Left kidney (tissue), 2 donors: Measurements from ENCODE around the gene IFT22. TPM values are rescaled to one million over a fixed set of nuclear protein-coding genes. Genes with fewer than 3 reads are reported as not detected.
"Not testable (repeated sequence)": the region's sequence is repeated elsewhere in the genome, so short reads cannot be mapped to it uniquely, and the experiment has no call there.

ENCODE experiments used
- DNase-seq: peaks from one replicate; pipeline ENCODE4 v3.0.0-alpha.2; 2013
- polyA plus RNA-seq: library from polyadenylated mRNA; unstranded; fragments of 120-200 nt; gene quantifications from one replicate; pipeline ENCODE4 v1.2.1, GENCODE V29; 2013; ENCODE audit not compliant: insufficient read length

IFT22 gene
- polyA plus RNA-seq, 1 donor: 69.8 TPM

DNA sequence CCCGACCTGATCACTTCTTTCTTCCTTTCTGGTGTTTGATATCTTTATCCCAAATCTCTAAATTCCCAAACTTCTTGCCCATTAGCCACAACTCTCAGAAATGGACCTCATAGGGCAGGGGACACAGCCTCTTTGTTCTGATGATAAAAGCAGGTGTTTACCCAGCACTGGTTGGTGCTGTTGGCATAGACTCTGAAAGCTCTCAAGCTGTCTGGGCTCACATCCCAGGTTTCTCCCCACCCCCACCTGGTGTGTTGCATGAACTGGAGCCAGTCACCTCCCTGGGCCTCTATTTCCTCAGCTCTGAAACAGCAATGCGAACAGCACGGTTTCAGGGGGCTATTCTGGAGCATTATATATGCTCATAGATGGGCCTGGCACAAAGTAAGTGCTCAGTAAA is 35.7 kb downstream of the IFT22 start:
- not testable (repeated sequence) for DNase-seq

DNA sequence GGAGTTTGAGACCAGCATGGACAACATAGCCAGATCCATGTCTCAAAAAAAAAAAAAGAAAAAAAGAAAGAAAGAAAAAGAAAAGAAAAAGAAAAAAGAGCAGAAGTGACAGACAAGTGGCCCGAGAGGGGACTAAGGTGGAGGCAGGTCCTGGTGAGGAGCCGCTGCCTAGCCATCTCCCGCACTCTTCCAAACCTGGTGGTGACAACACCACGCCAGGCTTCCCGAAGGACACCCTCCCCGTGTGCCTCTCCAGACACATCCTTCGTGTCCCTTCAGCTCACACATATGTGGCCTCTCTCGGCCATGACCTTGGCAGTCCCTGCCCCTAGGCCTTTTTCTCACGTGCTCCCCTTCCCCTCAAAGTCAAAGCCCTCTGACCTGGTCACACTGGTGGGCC is 36.4 kb downstream of the IFT22 start:
- no peak for DNase-seq

DNA sequence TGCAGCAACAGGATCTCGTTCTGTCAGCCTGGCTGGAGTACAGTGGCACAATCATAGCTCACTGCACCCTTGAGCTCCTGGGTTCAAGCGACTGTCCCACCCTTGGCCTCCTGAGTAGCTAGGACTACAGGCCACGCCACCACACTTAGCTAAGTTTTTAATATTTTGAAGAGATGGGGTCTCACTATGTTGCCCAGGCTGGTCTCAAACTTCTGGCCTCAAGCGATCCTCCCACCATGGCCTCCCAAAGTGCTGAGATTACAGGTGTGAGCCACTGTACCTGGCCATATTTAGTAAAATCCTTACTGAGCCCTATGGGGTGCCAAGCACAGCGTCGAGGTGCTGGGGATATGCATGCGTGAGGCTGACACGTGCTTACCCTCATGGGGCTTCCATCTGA is 40.7 kb downstream of the IFT22 start:
- DNase-seq: not testable (repeated sequence)

DNA sequence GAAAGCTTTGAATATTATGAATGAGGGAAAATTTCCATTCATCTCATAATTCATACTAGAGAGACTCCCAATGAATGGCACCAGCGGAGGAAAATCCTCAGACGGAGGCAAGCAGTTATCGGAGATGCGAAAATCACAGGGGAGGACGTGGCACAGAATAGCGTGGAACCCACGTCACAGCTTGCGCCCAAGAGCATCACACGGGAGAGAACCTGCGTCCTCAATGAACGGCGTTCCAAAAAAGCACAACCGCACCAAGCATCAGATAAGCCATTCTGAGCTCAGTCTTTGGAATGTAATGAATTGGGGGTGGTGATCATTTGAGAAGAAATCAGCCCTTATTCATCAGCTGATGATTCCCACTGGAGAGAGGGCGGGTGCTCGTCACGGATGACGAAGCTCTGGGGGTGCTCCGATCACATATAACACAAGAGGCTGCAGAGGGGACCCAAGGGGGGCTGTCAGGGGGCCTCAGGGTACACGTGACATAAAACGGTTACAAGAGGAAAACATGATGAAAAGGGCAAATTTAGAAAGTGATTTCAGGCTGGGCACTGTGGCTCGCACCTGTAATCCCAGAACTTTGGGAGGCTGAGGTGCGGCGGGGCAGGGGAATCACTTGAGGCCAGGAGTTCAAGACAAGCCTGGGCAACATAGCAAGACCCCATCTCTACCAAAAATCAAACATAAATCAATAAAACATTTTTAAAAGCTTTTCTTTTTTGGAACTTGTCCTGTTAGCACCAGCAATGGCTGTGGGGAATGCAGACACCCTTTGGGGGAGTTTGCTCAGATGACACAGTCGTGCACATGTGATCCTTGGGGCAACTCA is 42.9 kb downstream of the IFT22 start:
- no peak for DNase-seq

DNA sequence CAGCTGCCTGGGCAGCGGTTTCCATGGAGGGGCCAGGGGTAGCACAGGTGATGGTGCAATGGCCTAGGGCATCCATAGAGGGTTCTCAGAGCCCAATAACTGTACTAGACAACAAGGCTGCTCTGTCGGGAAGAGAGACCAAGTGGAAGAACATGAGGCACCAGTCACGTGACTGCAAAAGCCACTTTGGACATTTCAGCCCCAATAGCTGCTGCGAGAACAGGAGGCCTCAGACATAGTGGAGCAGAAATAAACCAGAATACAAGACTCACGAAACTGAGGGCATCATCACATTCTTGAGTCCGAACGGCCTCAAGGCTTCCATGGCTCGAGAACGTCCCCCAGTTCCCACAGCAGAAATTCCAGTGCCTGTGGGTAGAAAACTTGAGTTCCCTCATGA is 44.5 kb downstream of the IFT22 start:
- DNase-seq: no peak

DNA sequence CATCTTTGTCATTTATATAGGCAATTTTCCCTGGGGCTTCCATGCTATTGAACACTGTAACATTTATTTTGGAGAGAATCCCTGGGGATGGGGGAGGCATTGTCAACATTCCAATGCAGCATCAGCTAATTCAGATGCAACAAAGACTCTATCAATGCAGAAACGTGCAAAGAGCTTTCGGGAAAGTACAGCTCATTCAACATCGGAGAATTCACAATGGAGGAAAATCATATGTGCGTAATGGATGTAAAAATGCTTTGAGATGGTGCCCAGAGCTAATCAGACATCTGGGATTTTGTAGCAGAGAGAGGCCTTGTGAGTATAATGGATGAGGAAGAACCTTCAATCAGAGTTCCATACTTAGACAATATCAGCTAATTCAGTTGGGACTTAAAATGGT is 48.4 kb downstream of the IFT22 start:
- no peak for DNase-seq

DNA sequence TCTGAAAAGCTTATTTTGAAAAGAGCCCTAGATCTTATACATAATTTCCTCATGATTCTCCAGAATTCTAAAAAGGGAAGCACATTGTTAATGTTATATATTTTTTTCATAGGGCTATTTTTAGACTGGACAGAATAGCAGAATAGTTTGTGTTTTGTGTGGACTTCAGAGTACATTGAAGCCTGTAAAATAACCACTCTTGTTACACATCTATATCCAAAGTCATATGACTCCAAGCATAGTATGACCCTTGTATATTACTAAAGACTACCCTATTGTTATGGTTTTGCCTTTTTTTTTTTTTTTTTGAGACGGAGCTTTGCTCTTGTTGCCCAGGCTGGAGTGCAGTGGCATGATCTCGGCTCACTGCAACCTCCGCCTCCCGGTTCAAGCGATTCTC is 50.6 kb downstream of the IFT22 start:
- no peak for DNase-seq

DNA sequence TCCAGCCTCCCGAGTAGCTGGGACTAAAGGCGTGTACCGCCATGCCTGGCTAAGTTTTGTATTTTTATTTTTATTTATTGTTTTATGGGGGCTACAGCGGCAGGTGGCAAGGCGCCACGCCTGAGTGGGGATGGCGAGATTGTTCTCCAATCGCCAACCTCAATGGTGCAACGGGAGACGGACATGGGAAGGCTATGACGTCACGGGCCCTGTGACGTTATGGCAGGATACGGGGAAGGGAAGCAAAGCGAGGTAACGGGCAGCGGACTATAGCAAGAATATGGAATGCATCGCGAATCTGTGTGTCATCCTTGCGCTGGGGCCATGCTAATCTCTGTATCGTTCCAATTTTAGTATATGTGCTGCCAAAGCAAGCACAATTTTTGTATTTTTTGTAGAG is 51.9 kb downstream of the IFT22 start:
- DNase-seq: no peak

DNA sequence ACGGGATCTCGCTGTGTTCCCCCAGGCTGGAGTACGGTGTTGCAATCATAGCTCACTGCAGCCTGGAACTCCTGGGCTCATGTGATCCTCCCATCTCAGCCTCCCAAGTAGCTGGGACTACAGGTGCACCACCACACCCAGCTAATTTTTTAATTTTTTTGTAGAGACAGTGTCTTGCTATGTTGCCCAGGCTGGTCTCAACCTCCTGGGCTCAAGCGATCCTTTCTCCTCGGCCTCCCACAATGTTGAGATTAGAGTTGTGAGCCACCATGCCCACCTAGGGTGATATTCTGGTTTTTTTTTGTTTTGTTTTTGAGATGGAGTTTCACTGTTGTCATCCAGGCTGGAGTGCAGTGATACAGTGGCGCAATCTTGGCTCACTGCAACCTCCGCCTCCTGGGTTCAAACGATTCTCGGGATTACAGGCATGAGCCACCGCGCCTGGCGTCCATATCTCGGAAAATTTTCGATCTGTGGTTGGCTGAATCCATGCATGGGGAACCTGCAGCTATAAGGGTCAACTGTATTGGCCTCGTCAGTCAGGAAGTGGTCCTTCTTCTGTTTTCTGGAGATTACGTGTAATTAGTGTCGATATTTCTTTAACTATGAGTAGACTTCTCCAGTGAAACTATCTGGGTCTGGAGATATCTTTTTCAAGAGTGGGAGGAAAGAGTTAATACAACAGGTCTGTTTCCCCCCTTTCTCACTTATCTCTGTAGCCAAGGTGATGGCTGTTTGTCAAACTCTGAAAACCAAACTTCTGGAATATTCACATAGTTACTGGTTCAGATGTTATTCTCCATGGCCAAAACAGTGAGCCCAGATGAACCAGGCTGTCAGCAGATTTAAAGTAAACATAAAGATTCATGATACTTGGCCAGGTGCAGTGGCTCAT is 55.7 kb downstream of the IFT22 start:
- DNase-seq: no peak

DNA sequence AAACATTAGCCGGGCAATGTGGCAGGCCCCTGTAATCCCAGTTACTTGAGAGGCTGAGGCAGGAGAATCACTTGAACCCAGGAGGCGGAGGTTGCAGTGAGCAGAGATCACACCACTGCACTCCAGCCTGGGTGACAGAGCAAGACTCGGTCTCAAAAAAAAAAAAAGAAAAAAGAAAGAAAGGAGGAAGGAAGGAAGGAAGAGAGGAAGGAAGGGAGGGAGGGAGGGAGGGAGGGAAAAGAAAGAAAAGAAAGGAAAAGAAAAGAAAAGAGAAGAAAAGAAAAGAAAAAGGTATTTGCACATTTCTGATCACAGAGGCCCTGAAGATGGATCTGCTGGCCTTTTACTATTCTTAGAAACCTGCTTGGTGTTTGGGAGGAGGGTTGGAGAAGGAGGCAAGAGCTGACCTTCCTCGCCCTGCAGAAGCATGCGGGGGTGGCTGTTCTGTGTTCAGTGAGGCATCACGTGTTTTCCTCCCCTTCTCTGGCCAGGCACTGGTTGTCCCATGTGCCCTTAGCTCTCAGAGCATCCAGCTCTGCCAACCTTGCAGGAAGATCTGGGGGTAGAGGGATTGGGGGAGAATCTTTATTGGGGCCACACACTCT is 57.4 kb downstream of the IFT22 start:
- peak; percentile 60 for DNase-seq

Other genes starting within 250 kb of the IFT22 start
- 19.9 TPM for gene TRIM56, start 236.3 kb downstream of the IFT22 start, polyA plus RNA-seq
- gene SERPINE1, start 194.7 kb downstream of the IFT22 start, polyA plus RNA-seq: 1.1 TPM
- gene AP1S1, start 167.3 kb downstream of the IFT22 start, polyA plus RNA-seq: 66.7 TPM
- 0.20 TPM for gene VGF, start 156.2 kb downstream of the IFT22 start, polyA plus RNA-seq
- not detected for gene NAT16, start 141.5 kb downstream of the IFT22 start, polyA plus RNA-seq
- 0.90 TPM for gene MOGAT3, start 120.8 kb downstream of the IFT22 start, polyA plus RNA-seq
- 50.1 TPM for gene PLOD3, start 104.2 kb downstream of the IFT22 start, polyA plus RNA-seq
- 55.8 TPM for gene ZNHIT1, start 103.6 kb downstream of the IFT22 start, polyA plus RNA-seq
- gene CLDN15, start 84.0 kb downstream of the IFT22 start, polyA plus RNA-seq: 12.1 TPM
- gene FIS1, start 76.7 kb downstream of the IFT22 start, polyA plus RNA-seq: 130 TPM
- 22.5 TPM for gene COL26A1, start 41.1 kb upstream of the IFT22 start, polyA plus RNA-seq